Keratinocyte (primary cell): ENCODE results near the gene JAG2. TPM values are rescaled to one million over a fixed set of nuclear protein-coding genes. Genes with fewer than 3 reads are reported as not detected.

ENCODE experiments used
- DNase-seq: peaks from one replicate; pipeline ENCODE4 v3.0.0-alpha.2; 2011; ENCODE audit warnings: low read depth, missing footprints, low spot score
- FAIRE-seq: peaks from 2 replicates; lab custom pipeline; 2011; peaks lifted over from hg19 to GRCh38; lab: Jason Lieb, UNC
- H2AFZ ChIP-seq: 2 replicates; pipeline ENCODE4 v1.6.0; 2012; ENCODE audit warnings: low read length, control low read depth, inconsistent platforms; ENCODE audit not compliant: control insufficient read depth
- H3K27ac ChIP-seq: 2 replicates; pipeline ENCODE4 v1.5.1; 2011; ENCODE audit warnings: low read length; ENCODE audit not compliant: control insufficient read depth, insufficient read depth
- H3K27me3 ChIP-seq: 3 replicates; pipeline ENCODE4 v1.6.0; 2011; ENCODE audit warnings: low read length; ENCODE audit not compliant: control insufficient read depth, insufficient read depth; ENCODE audit errors: extremely low read depth
- H3K36me3 ChIP-seq, 2 experiments: 2 replicates in 1 of 2; 3 replicates in 1 of 2; pipeline ENCODE4 v1.5.1; 2011; ENCODE audit warnings: low read length in 2 of 2, mild to moderate bottlenecking in 1 of 2; ENCODE audit not compliant: control insufficient read depth in 2 of 2, insufficient read depth in 2 of 2; ENCODE audit errors: extremely low read depth in 1 of 2
- H3K4me1 ChIP-seq: 3 replicates; pipeline ENCODE4 v1.5.1; 2011; ENCODE audit warnings: low read length; ENCODE audit not compliant: control insufficient read depth, insufficient read depth; ENCODE audit errors: extremely low read depth
- H3K4me2 ChIP-seq: 3 replicates; pipeline ENCODE4 v1.6.0; 2011; ENCODE audit warnings: low read depth, low read length; ENCODE audit not compliant: control insufficient read depth, insufficient read depth; ENCODE audit errors: extremely low read depth
- H3K4me3 ChIP-seq, 3 experiments: fragments of 200-600 bp in 1 of 3; sonication (generic) in 1 of 3; 2 replicates in 2 of 3; 3 replicates in 1 of 3; pipeline ENCODE4 v1.5.1; 2011 to 2016; ENCODE audit warnings: low read length in 3 of 3, mild to moderate bottlenecking in 3 of 3, control low read depth in 2 of 3, inconsistent platforms in 1 of 3, low read depth in 1 of 3, mixed read lengths in 1 of 3, mixed run types in 1 of 3, moderate library complexity in 1 of 3; ENCODE audit not compliant: control insufficient read depth in 2 of 3, insufficient read depth in 2 of 3; ENCODE audit errors: extremely low read depth in 1 of 3
- H3K79me2 ChIP-seq: 2 replicates; pipeline ENCODE4 v1.6.0; 2012; ENCODE audit warnings: low read length; ENCODE audit not compliant: control insufficient read depth, insufficient read depth
- H3K9ac ChIP-seq: 3 replicates; pipeline ENCODE4 v1.6.0; 2011; ENCODE audit warnings: low read length; ENCODE audit not compliant: control insufficient read depth, insufficient read depth; ENCODE audit errors: extremely low read depth
- H3K9me1 ChIP-seq: 3 replicates; pipeline ENCODE4 v1.6.0; 2011; ENCODE audit warnings: low read length; ENCODE audit not compliant: control insufficient read depth, insufficient read depth; ENCODE audit errors: extremely low read depth
- H3K9me3 ChIP-seq: 2 replicates; pipeline ENCODE4 v1.5.1; 2012; ENCODE audit warnings: low read depth, low read length; ENCODE audit not compliant: control insufficient read depth
- H4K20me1 ChIP-seq: 3 replicates; pipeline ENCODE4 v1.6.0; 2011; ENCODE audit warnings: low read length; ENCODE audit not compliant: control insufficient read depth, insufficient read depth; ENCODE audit errors: extremely low read depth
- EZH2 ChIP-seq: IDR thresholded peaks from one replicate; pipeline ENCODE4 v1.6.1; 2012; ENCODE audit warnings: inconsistent platforms, mild to moderate bottlenecking, low read length, moderate library complexity
- dilution Hi-C: fragments of 300-500 bp; cut with MboI; formaldehyde crosslinking; loops from one replicate; pipeline ENCODE4 v1.7.0; 2020; ENCODE audit warnings: low sequenced_read_pairs; ENCODE audit not compliant: extremely low pct_ligation_motif_present
- polyA plus RNA-seq, 5 experiments: library from polyadenylated mRNA; depleted of rRNA in 3 of 5; stranded (reverse) in 3 of 5; stranded (forward) in 1 of 5; unstranded in 1 of 5; fragments of >200 nt; gene quantifications; 1 replicate in 1 of 5; 2 replicates in 3 of 5; 3 replicates in 1 of 5; pipeline versions ENCODE4 v1.2.1 to v1.2.3, GENCODE V29; 2011 to 2012; ENCODE audit warnings: missing spikeins in 2 of 5, low read depth in 1 of 5, low replicate concordance in 1 of 5
- TF ChIP-seq, protein P1 (sequence below), 3 experiments: IDR thresholded peaks in 1 of 3; conservative IDR thresholded peaks in 1 of 3; optimal IDR thresholded peaks in 1 of 3; 2 replicates in 2 of 3; 3 replicates in 1 of 3; pipeline versions ENCODE3 to v1.5.1; 2011; ENCODE audit warnings: low read length in 3 of 3, mild to moderate bottlenecking in 3 of 3, moderate library complexity in 2 of 3, control low read depth in 1 of 3, inconsistent platforms in 1 of 3; ENCODE audit not compliant: insufficient read depth in 2 of 3; ENCODE audit errors: extremely low read depth in 1 of 3

The JAG2 gene
- polyA plus RNA-seq, 1 donor (not counting 4 experiments of a cell fraction or from before 2014, with no cell fraction given), result 28.3 TPM

GRCh38 chr14:105165134-105165704, 3.4 kb downstream of the JAG2 start:
- Histone ChIP-seq H3K9ac (peak overlapping the region; percentile 35), H2AFZ (no peak overlapping the region)

GRCh38 chr14:105163040-105163742, 5.4 kb downstream of the JAG2 start:
- no peak overlapping the region for H3K4me3 ChIP-seq
- H3K9me1 ChIP-seq, result peaks cover 6% of the 10 kb centered on the region
- H3K9ac ChIP-seq, result no peak overlapping the region
- peaks cover 39% of the 10 kb centered on the region for H4K20me1 ChIP-seq
- no peaks in the 10 kb centered on the region for H3K9me3 ChIP-seq
- TF ChIP-seq EZH2, result no peak
- TF ChIP-seq, protein P1, sequence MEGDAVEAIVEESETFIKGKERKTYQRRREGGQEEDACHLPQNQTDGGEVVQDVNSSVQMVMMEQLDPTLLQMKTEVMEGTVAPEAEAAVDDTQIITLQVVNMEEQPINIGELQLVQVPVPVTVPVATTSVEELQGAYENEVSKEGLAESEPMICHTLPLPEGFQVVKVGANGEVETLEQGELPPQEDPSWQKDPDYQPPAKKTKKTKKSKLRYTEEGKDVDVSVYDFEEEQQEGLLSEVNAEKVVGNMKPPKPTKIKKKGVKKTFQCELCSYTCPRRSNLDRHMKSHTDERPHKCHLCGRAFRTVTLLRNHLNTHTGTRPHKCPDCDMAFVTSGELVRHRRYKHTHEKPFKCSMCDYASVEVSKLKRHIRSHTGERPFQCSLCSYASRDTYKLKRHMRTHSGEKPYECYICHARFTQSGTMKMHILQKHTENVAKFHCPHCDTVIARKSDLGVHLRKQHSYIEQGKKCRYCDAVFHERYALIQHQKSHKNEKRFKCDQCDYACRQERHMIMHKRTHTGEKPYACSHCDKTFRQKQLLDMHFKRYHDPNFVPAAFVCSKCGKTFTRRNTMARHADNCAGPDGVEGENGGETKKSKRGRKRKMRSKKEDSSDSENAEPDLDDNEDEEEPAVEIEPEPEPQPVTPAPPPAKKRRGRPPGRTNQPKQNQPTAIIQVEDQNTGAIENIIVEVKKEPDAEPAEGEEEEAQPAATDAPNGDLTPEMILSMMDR (optimal IDR thresholded peaks at IDR 0.05 in 1 of 3, IDR thresholded peaks at IDR 0.05 in 1 of 3, conservative IDR thresholded peaks at IDR 0.05 in 1 of 3; ENCODE audit: extremely low read depth in 1 of 3, insufficient read depth in 2 of 3, low read length in 3 of 3), result no peak
- H3K27ac ChIP-seq, result no peak overlapping the region
- no peak overlapping the region for H2AFZ ChIP-seq
- H3K79me2 ChIP-seq, result peaks cover 81% of the 10 kb centered on the region
- H3K4me2 ChIP-seq, result no peak overlapping the region
- dilution Hi-C loops, result no loop called here
- H3K27me3 ChIP-seq, result no peaks in the 10 kb centered on the region
- DNase-seq (no peak), FAIRE-seq (no peak)
- H3K4me1 ChIP-seq, result peaks cover 39% of the 10 kb centered on the region
- H3K36me3 ChIP-seq, result peaks cover 2 to 3% of the 10 kb centered on the region in 2 experiments

More at GRCh38 chr14:105165134-105165704, 3.4 kb downstream of the JAG2 start:
- peaks cover 39% of the 10 kb centered on the region for H3K4me1 ChIP-seq
- H3K4me2 ChIP-seq, result peak overlapping the region; percentile 87
- no peaks in the 10 kb centered on the region for H3K9me3 ChIP-seq
- H3K79me2 ChIP-seq, result peaks cover 68% of the 10 kb centered on the region
- H3K27me3 ChIP-seq, result no peaks in the 10 kb centered on the region
- TF ChIP-seq, protein P1 (optimal IDR thresholded peaks at IDR 0.05 in 1 of 3, IDR thresholded peaks at IDR 0.05 in 1 of 3, conservative IDR thresholded peaks at IDR 0.05 in 1 of 3; ENCODE audit: extremely low read depth in 1 of 3, insufficient read depth in 2 of 3, low read length in 3 of 3), result no peak
- no peak for TF ChIP-seq EZH2
- peak overlapping the region; percentile 31 to 65 (median 58) for H3K4me3 ChIP-seq
- peaks cover 6% of the 10 kb centered on the region for H3K9me1 ChIP-seq
- FAIRE-seq (no peak), DNase-seq (no peak)
- peaks cover 34% of the 10 kb centered on the region for H4K20me1 ChIP-seq
- H3K27ac ChIP-seq, result no peak overlapping the region
- H3K36me3 ChIP-seq, result peaks cover 2 to 3% of the 10 kb centered on the region in 2 experiments
- dilution Hi-C loops, result no loop called here
